Spleen (tissue), 7 donors: ENCODE results near the gene YRDC.

Experiments used
- POLR2A ChIP-seq, 3 donors: fragments of 450-650 bp; IDR thresholded peaks; one replicate each; pipeline ENCODE4 v1.5.1; 2017; ENCODE audit warnings: antibody characterized with exemption in 3 of 3, mild to moderate bottlenecking in 1 of 3
- POLR2AphosphoS5 ChIP-seq, 3 donors: sonication (generic); formaldehyde crosslinking; IDR thresholded peaks; one replicate each; pipeline ENCODE4 v1.5.1; 2017; ENCODE audit warnings: antibody characterized with exemption in 3 of 3
- TF ChIP-seq, protein P1 (sequence below), 11 experiments: fragments of 200-600 bp in 7 of 11; fragments of 450-650 bp in 4 of 11; sonication (generic) in 4 of 11; IDR thresholded peaks in 8 of 11; conservative IDR thresholded peaks in 3 of 11; 1 replicate in 7 of 11; 2 replicates in 4 of 11; pipeline versions ENCODE4 v1.4.0 to v1.8.0; 2016 to 2021; ENCODE audit warnings: antibody characterized with exemption in 11 of 11, inconsistent platforms in 4 of 11, mild to moderate bottlenecking in 1 of 11
- donor health status: DM: no; HTN: no; CAD: no; lungs with moderate emphysema.
- donor health status: DM: no; HTN: no; CAD: no.
- donor health status: DM: no; HTN: no; CAD: no.

- TF ChIP-seq, protein P1, sequence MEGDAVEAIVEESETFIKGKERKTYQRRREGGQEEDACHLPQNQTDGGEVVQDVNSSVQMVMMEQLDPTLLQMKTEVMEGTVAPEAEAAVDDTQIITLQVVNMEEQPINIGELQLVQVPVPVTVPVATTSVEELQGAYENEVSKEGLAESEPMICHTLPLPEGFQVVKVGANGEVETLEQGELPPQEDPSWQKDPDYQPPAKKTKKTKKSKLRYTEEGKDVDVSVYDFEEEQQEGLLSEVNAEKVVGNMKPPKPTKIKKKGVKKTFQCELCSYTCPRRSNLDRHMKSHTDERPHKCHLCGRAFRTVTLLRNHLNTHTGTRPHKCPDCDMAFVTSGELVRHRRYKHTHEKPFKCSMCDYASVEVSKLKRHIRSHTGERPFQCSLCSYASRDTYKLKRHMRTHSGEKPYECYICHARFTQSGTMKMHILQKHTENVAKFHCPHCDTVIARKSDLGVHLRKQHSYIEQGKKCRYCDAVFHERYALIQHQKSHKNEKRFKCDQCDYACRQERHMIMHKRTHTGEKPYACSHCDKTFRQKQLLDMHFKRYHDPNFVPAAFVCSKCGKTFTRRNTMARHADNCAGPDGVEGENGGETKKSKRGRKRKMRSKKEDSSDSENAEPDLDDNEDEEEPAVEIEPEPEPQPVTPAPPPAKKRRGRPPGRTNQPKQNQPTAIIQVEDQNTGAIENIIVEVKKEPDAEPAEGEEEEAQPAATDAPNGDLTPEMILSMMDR (IDR thresholded peaks at IDR 0.05 in 8 of 11, conservative IDR thresholded peaks at IDR 0.05 in 3 of 11): no peak
- TF ChIP-seq POLR2AphosphoS5 (IDR thresholded peaks at IDR 0.05): no peak
- no peak for TF ChIP-seq POLR2A (IDR thresholded peaks at IDR 0.05)
Observed at GRCh38 chr1:37814252-37814651, 6.2 kb upstream of the YRDC start.
